Neural progenitor cell (in vitro differentiated cells): ENCODE measurements around the gene PLCG1. TPM values are rescaled to one million over a fixed set of nuclear protein-coding genes. Genes with fewer than 3 reads are reported as not detected.

Experiments used
- DNase-seq: peaks from one replicate; pipeline ENCODE4 v3.0.0-alpha.2; 2016; ENCODE audit warnings: low spot score
- H2AFZ ChIP-seq: fragments of 200-600 bp; sonication (generic); replicated peaks from 2 replicates; pipeline ENCODE4 v1.6.1; 2016; ENCODE audit warnings: antibody characterized with exemption
- H3F3A ChIP-seq: fragments of 200-600 bp; sonication (generic); 2 replicates; pipeline ENCODE4 v1.6.1; 2016; ENCODE audit warnings: antibody characterized with exemption, low read depth
- H3K27ac ChIP-seq: fragments of 200-600 bp; sonication (generic); 2 replicates; pipeline ENCODE4 v1.5.1; 2016; ENCODE audit warnings: mild to moderate bottlenecking
- H3K27me3 ChIP-seq: fragments of 200-600 bp; sonication (generic); 2 replicates; pipeline ENCODE4 v1.6.1; 2016; ENCODE audit warnings: mild to moderate bottlenecking, moderate library complexity
- H3K36me3 ChIP-seq: fragments of 200-600 bp; sonication (generic); 2 replicates; pipeline ENCODE4 v1.5.1; 2016
- H3K4me1 ChIP-seq: fragments of 200-600 bp; sonication (generic); 2 replicates; pipeline ENCODE4 v1.6.1; 2016; ENCODE audit warnings: mixed run types
- H3K4me2 ChIP-seq: fragments of 200-600 bp; sonication (generic); 2 replicates; pipeline ENCODE4 v1.6.1; 2016
- H3K4me3 ChIP-seq: fragments of 200-600 bp; sonication (generic); 2 replicates; pipeline ENCODE4 v1.5.1; 2016
- H3K79me2 ChIP-seq: fragments of 200-600 bp; sonication (generic); 2 replicates; pipeline ENCODE4 v1.6.1; 2016; ENCODE audit warnings: low read depth
- H3K9ac ChIP-seq: fragments of 200-600 bp; sonication (generic); 2 replicates; pipeline ENCODE4 v1.6.1; 2016
- H3K9me3 ChIP-seq: fragments of 200-600 bp; sonication (generic); 2 replicates; pipeline ENCODE4 v1.5.1; 2016; ENCODE audit warnings: low read depth
- H4K20me1 ChIP-seq: fragments of 200-600 bp; sonication (generic); 2 replicates; pipeline ENCODE4 v1.6.1; 2016; ENCODE audit warnings: low read depth
- H3K27ac Mint-ChIP-seq: 3 replicates; pipeline ENCODE4 v1.8.0; 2021; ENCODE audit warnings: mixed read lengths
- H3K27me3 Mint-ChIP-seq: 2 replicates; pipeline ENCODE4 v1.8.0; 2022; ENCODE audit warnings: low read depth, mild to moderate bottlenecking, inconsistent platforms, moderate library complexity, mixed read lengths; ENCODE audit not compliant: insufficient read depth
- H3K36me3 Mint-ChIP-seq: 3 replicates; pipeline ENCODE4 v1.8.0; 2021; ENCODE audit warnings: mixed read lengths
- H3K4me1 Mint-ChIP-seq: 3 replicates; pipeline ENCODE4 v1.8.0; 2021; ENCODE audit warnings: mixed read lengths
- H3K4me3 Mint-ChIP-seq: 3 replicates; pipeline ENCODE4 v1.8.0; 2021; ENCODE audit warnings: mild to moderate bottlenecking, moderate library complexity, mixed read lengths
- H3K9me3 Mint-ChIP-seq: 3 replicates; pipeline ENCODE4 v1.8.0; 2020; ENCODE audit warnings: mixed read lengths
- EZH2 ChIP-seq: fragments of 200-600 bp; sonication (generic); IDR thresholded peaks from 2 replicates; pipeline ENCODE4 v1.6.1; 2017; ENCODE audit warnings: antibody characterized with exemption, mild to moderate bottlenecking, moderate library complexity
- EZH2phosphoT487 ChIP-seq: fragments of 200-600 bp; sonication (generic); IDR thresholded peaks from 2 replicates; pipeline ENCODE4 v1.6.1; 2017; ENCODE audit warnings: antibody characterized with exemption
- total RNA-seq: library from RNA; depleted of rRNA; stranded (reverse); fragments of >200 nt; gene quantifications from 2 replicates; pipeline ENCODE4 v1.2.3, GENCODE V29; 2015; ENCODE audit warnings: low replicate concordance
- TF ChIP-seq, protein P1 (sequence below): fragments of 200-600 bp; sonication (generic); IDR thresholded peaks from 2 replicates; pipeline ENCODE4 v1.5.1; 2017; ENCODE audit warnings: antibody characterized with exemption, mild to moderate bottlenecking

Gene PLCG1
- total RNA-seq, 1 donor from 2014 or later = 146 TPM

DNA sequence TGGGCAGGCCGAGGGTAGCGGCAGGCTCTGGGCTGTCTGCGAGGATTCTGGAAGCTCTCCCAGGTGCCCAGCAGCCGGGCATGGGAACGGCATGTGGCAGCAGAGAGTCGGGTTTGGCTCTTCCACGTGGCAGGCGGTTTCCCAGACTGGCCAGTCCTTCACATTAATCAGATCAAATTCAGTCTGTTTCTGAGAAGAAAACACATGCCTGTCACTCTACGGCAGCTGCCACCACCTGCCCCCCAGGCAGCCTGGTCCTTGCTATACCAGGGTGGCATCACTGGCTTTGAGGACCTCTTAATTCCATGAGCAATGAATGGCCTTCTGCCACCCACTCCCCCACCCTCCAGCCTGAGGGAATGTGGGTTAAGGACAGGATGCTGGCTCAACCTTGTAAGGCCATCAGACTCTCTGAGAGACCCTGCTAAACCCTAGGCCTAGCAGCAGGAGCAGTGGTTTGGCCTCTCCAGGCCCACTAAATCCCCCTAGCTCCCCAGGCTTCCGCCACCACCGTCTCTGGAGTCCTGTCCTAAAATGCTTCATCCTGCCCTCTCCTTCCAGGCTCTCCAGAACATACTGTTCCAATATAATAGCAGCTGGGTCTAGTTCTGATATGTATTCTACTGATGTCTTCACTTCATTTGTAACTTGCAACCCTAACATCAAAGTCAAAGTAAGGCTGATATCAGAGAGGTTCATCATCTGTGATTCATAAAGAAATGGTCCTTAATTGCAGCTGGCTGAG lies 47.8 kb downstream of the PLCG1 start:
- no peaks in the 10 kb centered on the region for H3K4me1 ChIP-seq
- H3K36me3 Mint-ChIP-seq = peaks cover 8% of the 10 kb centered on the region
- no peak overlapping the region for H3K4me3 Mint-ChIP-seq
- no peak for DNase-seq
- H3K27ac ChIP-seq = no peak overlapping the region
- no peaks in the 10 kb centered on the region for H3K27me3 ChIP-seq
- peaks cover 2% of the 10 kb centered on the region for H3F3A ChIP-seq
- no peak overlapping the region for H3K9ac ChIP-seq
- H3K36me3 ChIP-seq = no peaks in the 10 kb centered on the region
- H3K79me2 ChIP-seq = no peaks in the 10 kb centered on the region
- no peak overlapping the region for H2AFZ ChIP-seq
- peaks cover 2% of the 10 kb centered on the region for H3K27me3 Mint-ChIP-seq
- peaks cover 21% of the 10 kb centered on the region for H3K9me3 Mint-ChIP-seq
- H3K4me3 ChIP-seq = no peak overlapping the region
- no peaks in the 10 kb centered on the region for H4K20me1 ChIP-seq
- H3K4me2 ChIP-seq = no peak overlapping the region
- H3K27ac Mint-ChIP-seq = no peak overlapping the region
- TF ChIP-seq EZH2phosphoT487 (no peak), EZH2 (no peak)
- TF ChIP-seq, protein P1, sequence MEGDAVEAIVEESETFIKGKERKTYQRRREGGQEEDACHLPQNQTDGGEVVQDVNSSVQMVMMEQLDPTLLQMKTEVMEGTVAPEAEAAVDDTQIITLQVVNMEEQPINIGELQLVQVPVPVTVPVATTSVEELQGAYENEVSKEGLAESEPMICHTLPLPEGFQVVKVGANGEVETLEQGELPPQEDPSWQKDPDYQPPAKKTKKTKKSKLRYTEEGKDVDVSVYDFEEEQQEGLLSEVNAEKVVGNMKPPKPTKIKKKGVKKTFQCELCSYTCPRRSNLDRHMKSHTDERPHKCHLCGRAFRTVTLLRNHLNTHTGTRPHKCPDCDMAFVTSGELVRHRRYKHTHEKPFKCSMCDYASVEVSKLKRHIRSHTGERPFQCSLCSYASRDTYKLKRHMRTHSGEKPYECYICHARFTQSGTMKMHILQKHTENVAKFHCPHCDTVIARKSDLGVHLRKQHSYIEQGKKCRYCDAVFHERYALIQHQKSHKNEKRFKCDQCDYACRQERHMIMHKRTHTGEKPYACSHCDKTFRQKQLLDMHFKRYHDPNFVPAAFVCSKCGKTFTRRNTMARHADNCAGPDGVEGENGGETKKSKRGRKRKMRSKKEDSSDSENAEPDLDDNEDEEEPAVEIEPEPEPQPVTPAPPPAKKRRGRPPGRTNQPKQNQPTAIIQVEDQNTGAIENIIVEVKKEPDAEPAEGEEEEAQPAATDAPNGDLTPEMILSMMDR = no peak
- no peaks in the 10 kb centered on the region for H3K4me1 Mint-ChIP-seq
- H3K9me3 ChIP-seq = no peaks in the 10 kb centered on the region

DNA sequence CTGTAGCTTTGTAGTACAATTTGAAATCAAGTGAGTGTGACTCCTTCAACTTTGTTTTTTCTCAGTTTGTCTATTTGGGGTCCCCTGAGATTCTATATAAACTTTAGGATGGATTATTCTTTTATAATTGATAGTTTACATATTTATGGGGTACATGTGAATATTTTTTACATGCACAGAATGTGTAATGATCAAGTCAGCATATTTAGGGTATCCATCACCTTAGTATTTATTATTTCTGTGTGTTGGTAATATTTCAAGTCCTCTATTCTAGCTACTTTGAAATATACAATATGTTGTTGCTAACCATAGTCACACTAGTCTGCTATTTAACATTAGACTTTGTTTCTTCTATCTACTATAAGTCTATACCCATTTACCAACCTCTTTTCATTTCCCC lies 50.3 kb downstream of the PLCG1 start:
- H3K4me1 ChIP-seq = no peaks in the 10 kb centered on the region
- no peak for DNase-seq
- H3F3A ChIP-seq = no peaks in the 10 kb centered on the region
- H3K27me3 ChIP-seq = no peaks in the 10 kb centered on the region
- Mint-ChIP-seq H3K36me3 (peaks cover 13% of the 10 kb centered on the region), H3K27ac (no peak overlapping the region), H3K9me3 (peaks cover 32% of the 10 kb centered on the region), H3K27me3 (peaks cover 2% of the 10 kb centered on the region), H3K4me1 (no peaks in the 10 kb centered on the region), H3K4me3 (no peak overlapping the region)
- no peak overlapping the region for H3K9ac ChIP-seq
- no peaks in the 10 kb centered on the region for H3K79me2 ChIP-seq
- no peak overlapping the region for H3K4me3 ChIP-seq
- no peak overlapping the region for H2AFZ ChIP-seq
- no peak overlapping the region for H3K27ac ChIP-seq
- no peaks in the 10 kb centered on the region for H3K9me3 ChIP-seq
- H4K20me1 ChIP-seq = no peaks in the 10 kb centered on the region
- no peaks in the 10 kb centered on the region for H3K36me3 ChIP-seq
- H3K4me2 ChIP-seq = no peak overlapping the region
- TF ChIP-seq EZH2 (no peak), EZH2phosphoT487 (no peak)
- TF ChIP-seq, protein P1 = no peak

DNA sequence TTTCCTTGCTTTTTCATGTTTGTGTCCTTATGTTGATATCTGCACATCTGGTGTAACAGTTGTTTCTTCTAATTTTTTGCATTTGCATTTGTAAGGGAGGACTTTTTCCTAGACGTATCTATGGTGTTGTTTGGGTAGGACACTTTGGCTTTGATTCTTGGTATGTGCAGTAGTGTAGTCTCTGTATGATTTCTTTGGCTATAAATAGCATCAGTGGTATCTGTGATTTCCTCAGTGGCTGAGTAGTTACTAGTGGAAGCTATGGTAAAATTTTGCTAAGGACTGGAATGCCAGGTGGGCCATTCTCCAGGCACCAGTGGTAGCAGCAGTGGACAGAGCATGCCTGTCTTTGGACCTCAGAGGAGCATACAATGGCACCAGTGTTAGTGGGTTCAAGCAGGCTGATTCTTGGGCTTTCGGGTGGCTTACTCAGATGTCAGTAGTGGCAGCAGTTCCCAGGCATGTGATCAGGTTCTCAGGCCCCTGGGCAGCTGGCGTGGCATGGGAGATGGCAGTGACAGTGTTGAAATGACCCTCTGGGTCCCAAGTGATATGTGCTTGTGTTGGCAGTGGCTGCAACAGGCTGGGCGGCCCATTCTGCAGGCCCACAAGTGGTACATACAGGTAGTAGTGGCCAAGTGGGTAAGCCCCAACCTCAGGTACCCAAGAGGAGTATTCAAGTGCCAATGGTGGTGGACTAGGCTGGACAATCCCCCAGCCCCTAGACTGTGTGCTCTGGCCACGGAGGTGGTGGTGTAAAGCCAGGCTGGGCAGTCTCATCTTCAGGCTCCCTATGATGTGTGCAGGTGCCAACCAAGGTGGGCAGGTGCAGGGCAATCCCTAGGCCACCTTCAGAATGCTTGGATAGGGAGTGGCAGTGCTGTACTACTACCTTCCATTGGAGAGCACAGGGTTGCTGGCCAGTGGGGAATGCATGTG lies 54.5 kb downstream of the PLCG1 start:
- Histone ChIP-seq H4K20me1 (no peaks in the 10 kb centered on the region), H2AFZ (no peak overlapping the region), H3K9me3 (no peaks in the 10 kb centered on the region), H3F3A (peaks cover 9% of the 10 kb centered on the region), H3K9ac (no peak overlapping the region), H3K79me2 (no peaks in the 10 kb centered on the region), H3K27ac (no peak overlapping the region), H3K4me1 (no peaks in the 10 kb centered on the region), H3K4me3 (no peak overlapping the region), H3K36me3 (no peaks in the 10 kb centered on the region), H3K4me2 (no peak overlapping the region), H3K27me3 (no peaks in the 10 kb centered on the region)
- Mint-ChIP-seq H3K4me3 (no peak overlapping the region), H3K27ac (no peak overlapping the region), H3K36me3 (peaks cover 23% of the 10 kb centered on the region), H3K27me3 (peaks cover 2% of the 10 kb centered on the region), H3K4me1 (no peaks in the 10 kb centered on the region), H3K9me3 (peaks cover 45% of the 10 kb centered on the region)
- TF ChIP-seq, protein P1 = no peak
- TF ChIP-seq EZH2phosphoT487 = no peak
- no peak for TF ChIP-seq EZH2
- no peak for DNase-seq
